Measurements from ENCODE around the gene UBXN11. TPM values are rescaled to one million over a fixed set of nuclear protein-coding genes. Genes with fewer than 3 reads are reported as not detected.

Gene UBXN11
- total and polyA plus RNA-seq, 2 of the 13 experiments (the other 11 are each of a cell fraction or from before 2014, with no cell fraction given) = 9.3 to 10.4 TPM

DNA sequence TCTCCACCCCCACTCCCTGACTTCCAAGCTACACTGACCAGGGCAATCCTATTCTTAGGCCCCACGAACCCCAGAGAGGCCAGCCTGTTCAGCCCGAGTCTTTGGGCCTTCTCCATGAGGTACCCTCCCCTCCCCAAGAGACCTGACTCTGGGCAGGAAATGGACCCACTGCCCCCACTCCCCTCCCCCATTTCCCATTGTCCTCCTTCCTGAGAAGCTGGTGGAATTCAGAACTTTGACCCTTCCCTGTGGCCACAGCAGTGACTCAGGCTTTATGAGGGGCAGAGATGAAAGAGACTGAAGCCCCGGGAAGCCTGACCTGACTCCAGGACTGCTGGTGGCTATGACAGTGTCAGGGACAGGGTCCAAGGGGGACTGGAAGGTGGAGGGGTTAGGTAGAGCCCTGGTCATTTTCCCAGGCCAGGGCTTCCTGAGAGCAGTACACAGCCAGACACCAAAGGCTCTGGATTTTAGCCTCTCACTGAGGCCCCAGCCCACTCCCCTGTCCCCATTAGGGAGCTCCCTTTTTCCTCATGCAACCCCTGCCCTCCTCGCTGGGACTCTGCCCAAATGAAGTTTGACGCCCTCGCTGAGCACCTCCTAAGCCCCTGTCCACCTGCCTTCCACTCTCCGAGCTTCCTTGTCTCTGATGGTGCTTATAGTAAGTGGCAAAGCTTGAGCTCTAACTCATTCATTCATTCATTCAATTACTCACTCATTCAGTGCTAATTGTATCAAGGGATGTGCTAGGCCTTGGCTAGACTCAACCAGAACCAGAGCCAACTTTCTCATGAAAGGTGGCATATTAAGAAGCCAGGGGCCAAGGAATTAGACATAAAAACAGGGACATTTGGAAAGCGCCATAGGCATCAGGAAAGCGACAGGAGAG lies 44.5 kb upstream of the UBXN11 start (continued):
- TF ChIP-seq ZC3H13 (CRISPR knock-in tag; IDR thresholded peaks at IDR 0.05) = peak; percentile 62; the same call in 1 of the 2 replicates
- TF ChIP-seq JUND (CRISPR knock-in tag; IDR thresholded peaks at IDR 0.05) = peak; percentile 96
- TF ChIP-seq TMF1 (CRISPR knock-in tag; IDR thresholded peaks at IDR 0.05; ENCODE audit: low read depth) = no peak
- no peak for TF ChIP-seq MTA3 (CRISPR knock-in tag; IDR thresholded peaks at IDR 0.05)
- TF ChIP-seq EZH2 (conservative IDR thresholded peaks at IDR 0.05; ENCODE audit: low read depth, low read length) = no peak
- TF ChIP-seq NFATC3 (CRISPR knock-in tag; IDR thresholded peaks at IDR 0.05) = no peak
- TF ChIP-seq, protein P1, sequence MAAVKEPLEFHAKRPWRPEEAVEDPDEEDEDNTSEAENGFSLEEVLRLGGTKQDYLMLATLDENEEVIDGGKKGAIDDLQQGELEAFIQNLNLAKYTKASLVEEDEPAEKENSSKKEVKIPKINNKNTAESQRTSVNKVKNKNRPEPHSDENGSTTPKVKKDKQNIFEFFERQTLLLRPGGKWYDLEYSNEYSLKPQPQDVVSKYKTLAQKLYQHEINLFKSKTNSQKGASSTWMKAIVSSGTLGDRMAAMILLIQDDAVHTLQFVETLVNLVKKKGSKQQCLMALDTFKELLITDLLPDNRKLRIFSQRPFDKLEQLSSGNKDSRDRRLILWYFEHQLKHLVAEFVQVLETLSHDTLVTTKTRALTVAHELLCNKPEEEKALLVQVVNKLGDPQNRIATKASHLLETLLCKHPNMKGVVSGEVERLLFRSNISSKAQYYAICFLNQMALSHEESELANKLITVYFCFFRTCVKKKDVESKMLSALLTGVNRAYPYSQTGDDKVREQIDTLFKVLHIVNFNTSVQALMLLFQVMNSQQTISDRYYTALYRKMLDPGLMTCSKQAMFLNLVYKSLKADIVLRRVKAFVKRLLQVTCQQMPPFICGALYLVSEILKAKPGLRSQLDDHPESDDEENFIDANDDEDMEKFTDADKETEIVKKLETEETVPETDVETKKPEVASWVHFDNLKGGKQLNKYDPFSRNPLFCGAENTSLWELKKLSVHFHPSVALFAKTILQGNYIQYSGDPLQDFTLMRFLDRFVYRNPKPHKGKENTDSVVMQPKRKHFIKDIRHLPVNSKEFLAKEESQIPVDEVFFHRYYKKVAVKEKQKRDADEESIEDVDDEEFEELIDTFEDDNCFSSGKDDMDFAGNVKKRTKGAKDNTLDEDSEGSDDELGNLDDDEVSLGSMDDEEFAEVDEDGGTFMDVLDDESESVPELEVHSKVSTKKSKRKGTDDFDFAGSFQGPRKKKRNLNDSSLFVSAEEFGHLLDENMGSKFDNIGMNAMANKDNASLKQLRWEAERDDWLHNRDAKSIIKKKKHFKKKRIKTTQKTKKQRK (IDR thresholded peaks at IDR 0.05; ENCODE audit: low read length) = no peak
- TF ChIP-seq, protein P2, sequence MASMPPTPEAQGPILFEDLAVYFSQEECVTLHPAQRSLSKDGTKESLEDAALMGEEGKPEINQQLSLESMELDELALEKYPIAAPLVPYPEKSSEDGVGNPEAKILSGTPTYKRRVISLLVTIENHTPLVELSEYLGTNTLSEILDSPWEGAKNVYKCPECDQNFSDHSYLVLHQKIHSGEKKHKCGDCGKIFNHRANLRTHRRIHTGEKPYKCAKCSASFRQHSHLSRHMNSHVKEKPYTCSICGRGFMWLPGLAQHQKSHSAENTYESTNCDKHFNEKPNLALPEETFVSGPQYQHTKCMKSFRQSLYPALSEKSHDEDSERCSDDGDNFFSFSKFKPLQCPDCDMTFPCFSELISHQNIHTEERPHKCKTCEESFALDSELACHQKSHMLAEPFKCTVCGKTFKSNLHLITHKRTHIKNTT (CRISPR knock-in tag; IDR thresholded peaks at IDR 0.05) = no peak
- no peak for TF ChIP-seq HNRNPH1 (optimal IDR thresholded peaks at IDR 0.05; ENCODE audit: low read depth, low read length)
- TF ChIP-seq, protein P3, sequence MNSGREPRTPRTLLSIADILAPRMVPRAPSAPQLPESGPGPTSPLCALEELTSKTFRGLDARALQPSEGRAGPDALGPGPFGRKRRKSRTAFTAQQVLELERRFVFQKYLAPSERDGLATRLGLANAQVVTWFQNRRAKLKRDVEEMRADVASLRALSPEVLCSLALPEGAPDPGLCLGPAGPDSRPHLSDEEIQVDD (CRISPR knock-in tag; IDR thresholded peaks at IDR 0.05; ENCODE audit: borderline replicate concordance) = no peak
- peak; percentile 86 for TF ChIP-seq NR2C2 (CRISPR knock-in tag; IDR thresholded peaks at IDR 0.05; ENCODE audit: borderline replicate concordance)
- peak; percentile 65; the same call in 1 of the 2 replicates for TF ChIP-seq SMARCC2 (IDR thresholded peaks at IDR 0.05)
- TF ChIP-seq SMARCE1 (IDR thresholded peaks at IDR 0.05; ENCODE audit: borderline replicate concordance) = no peak; the same call in 1 of the 2 replicates
- TF ChIP-seq, protein P4, sequence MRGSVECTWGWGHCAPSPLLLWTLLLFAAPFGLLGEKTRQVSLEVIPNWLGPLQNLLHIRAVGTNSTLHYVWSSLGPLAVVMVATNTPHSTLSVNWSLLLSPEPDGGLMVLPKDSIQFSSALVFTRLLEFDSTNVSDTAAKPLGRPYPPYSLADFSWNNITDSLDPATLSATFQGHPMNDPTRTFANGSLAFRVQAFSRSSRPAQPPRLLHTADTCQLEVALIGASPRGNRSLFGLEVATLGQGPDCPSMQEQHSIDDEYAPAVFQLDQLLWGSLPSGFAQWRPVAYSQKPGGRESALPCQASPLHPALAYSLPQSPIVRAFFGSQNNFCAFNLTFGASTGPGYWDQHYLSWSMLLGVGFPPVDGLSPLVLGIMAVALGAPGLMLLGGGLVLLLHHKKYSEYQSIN (CRISPR knock-in tag; IDR thresholded peaks at IDR 0.05; ENCODE audit: borderline replicate concordance) = no peak
- TF ChIP-seq, protein P5, sequence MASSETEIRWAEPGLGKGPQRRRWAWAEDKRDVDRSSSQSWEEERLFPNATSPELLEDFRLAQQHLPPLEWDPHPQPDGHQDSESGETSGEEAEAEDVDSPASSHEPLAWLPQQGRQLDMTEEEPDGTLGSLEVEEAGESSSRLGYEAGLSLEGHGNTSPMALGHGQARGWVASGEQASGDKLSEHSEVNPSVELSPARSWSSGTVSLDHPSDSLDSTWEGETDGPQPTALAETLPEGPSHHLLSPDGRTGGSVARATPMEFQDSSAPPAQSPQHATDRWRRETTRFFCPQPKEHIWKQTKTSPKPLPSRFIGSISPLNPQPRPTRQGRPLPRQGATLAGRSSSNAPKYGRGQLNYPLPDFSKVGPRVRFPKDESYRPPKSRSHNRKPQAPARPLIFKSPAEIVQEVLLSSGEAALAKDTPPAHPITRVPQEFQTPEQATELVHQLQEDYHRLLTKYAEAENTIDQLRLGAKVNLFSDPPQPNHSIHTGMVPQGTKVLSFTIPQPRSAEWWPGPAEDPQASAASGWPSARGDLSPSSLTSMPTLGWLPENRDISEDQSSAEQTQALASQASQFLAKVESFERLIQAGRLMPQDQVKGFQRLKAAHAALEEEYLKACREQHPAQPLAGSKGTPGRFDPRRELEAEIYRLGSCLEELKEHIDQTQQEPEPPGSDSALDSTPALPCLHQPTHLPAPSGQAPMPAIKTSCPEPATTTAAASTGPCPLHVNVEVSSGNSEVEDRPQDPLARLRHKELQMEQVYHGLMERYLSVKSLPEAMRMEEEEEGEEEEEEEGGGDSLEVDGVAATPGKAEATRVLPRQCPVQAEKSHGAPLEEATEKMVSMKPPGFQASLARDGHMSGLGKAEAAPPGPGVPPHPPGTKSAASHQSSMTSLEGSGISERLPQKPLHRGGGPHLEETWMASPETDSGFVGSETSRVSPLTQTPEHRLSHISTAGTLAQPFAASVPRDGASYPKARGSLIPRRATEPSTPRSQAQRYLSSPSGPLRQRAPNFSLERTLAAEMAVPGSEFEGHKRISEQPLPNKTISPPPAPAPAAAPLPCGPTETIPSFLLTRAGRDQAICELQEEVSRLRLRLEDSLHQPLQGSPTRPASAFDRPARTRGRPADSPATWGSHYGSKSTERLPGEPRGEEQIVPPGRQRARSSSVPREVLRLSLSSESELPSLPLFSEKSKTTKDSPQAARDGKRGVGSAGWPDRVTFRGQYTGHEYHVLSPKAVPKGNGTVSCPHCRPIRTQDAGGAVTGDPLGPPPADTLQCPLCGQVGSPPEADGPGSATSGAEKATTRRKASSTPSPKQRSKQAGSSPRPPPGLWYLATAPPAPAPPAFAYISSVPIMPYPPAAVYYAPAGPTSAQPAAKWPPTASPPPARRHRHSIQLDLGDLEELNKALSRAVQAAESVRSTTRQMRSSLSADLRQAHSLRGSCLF (CRISPR knock-in tag; IDR thresholded peaks at IDR 0.05; ENCODE audit: borderline replicate concordance) = no peak
- TF ChIP-seq NFE2L1 (CRISPR knock-in tag; IDR thresholded peaks at IDR 0.05; ENCODE audit: borderline replicate concordance) = peak; percentile 98; the same call in 1 of the 2 replicates
